Effector memory CD8-positive, alpha-beta T cell (primary cell): ENCODE measurements around the gene VAC14.
"Not testable (repeated sequence)": the region's sequence is repeated elsewhere in the genome, so short reads cannot be mapped to it uniquely, and the experiment has no call there.

ENCODE experiments used
- ATAC-seq: fragments of 150-1000 bp; cut with Tn5 transposase; replicated peaks from 2 replicates; pipeline ENCODE4 v1.10.0; 2021; ENCODE audit warnings: mild to moderate bottlenecking, moderate library complexity
- DNase-seq, 3 experiments: peaks; one replicate each; pipeline ENCODE4 v3.0.0; 2021
- H3K27ac Mint-ChIP-seq, 2 donors: one replicate each; pipeline ENCODE4 v1.8.0; 2022; ENCODE audit warnings: mild to moderate bottlenecking in 2 of 2, mixed read lengths in 2 of 2, moderate library complexity in 2 of 2
- H3K27me3 Mint-ChIP-seq, 2 donors: one replicate each; pipeline ENCODE4 v1.8.0; 2022; ENCODE audit warnings: mixed read lengths in 2 of 2
- H3K36me3 Mint-ChIP-seq: one replicate; pipeline ENCODE4 v1.8.0; 2022; ENCODE audit warnings: mild to moderate bottlenecking, moderate library complexity, mixed read lengths; ENCODE audit not compliant: insufficient read depth
- H3K4me1 Mint-ChIP-seq, 2 donors: one replicate each; pipeline ENCODE4 v1.8.0; 2022; ENCODE audit warnings: low read depth in 2 of 2, mixed read lengths in 2 of 2
- H3K4me3 Mint-ChIP-seq, 2 donors: one replicate each; pipeline ENCODE4 v1.8.0; 2022; ENCODE audit warnings: mild to moderate bottlenecking in 2 of 2, mixed read lengths in 2 of 2, moderate library complexity in 2 of 2
- H3K9me3 Mint-ChIP-seq, 2 donors: one replicate each; pipeline ENCODE4 v1.8.0; 2022; ENCODE audit warnings: mixed read lengths in 2 of 2
- total RNA-seq, 9 experiments: gene quantifications; one replicate each; lab custom pipeline; 2026; lab: John Stamatoyannopoulos, UW

Gene VAC14
- 39.1 to 74.3 (median 48.4) reads per million in 9 experiments for total RNA-seq

- peak; percentile 93 for ATAC-seq
- peaks cover 5% of the 10 kb centered on the region in 2 donors for H3K27me3 Mint-ChIP-seq
- H3K36me3 Mint-ChIP-seq = peaks cover 12% of the 10 kb centered on the region
- no peaks in the 10 kb centered on the region for H3K9me3 Mint-ChIP-seq
- peak; percentile 97 for DNase-seq
- H3K4me3 Mint-ChIP-seq = peak within 1 kb of the TSS; percentile 93 to 96
- peaks cover 14 to 39% of the 10 kb centered on the region in 2 donors for H3K4me1 Mint-ChIP-seq
- peak within 1 kb of the TSS; percentile 90 to 92 for H3K27ac Mint-ChIP-seq
Measured at GRCh38 chr16:70800781-70801480, at the start of gene VAC14. TSS of gene VAC14 (minus strand) at chr16:70801158. CDS start at chr16:70800900, 258 bp downstream.

- H3K9me3 Mint-ChIP-seq = not testable (repeated sequence)
Measured at GRCh38 chr16:70823498-70824118, 22.6 kb upstream of the VAC14 start.

GRCh38 chr16:70822734-70823133 is 21.8 kb upstream of the VAC14 start:
- not testable (repeated sequence) for H3K9me3 Mint-ChIP-seq, H3K36me3 Mint-ChIP-seq, H3K27ac Mint-ChIP-seq, H3K27me3 Mint-ChIP-seq, H3K4me3 Mint-ChIP-seq, H3K4me1 Mint-ChIP-seq, DNase-seq, ATAC-seq

More at GRCh38 chr16:70823498-70824118, 22.6 kb upstream of the VAC14 start:
- not testable (repeated sequence) for H3K27me3 Mint-ChIP-seq, H3K36me3 Mint-ChIP-seq, H3K27ac Mint-ChIP-seq, ATAC-seq, H3K4me3 Mint-ChIP-seq, H3K4me1 Mint-ChIP-seq, DNase-seq

- H3K9me3 Mint-ChIP-seq, ATAC-seq, H3K36me3 Mint-ChIP-seq, H3K4me1 Mint-ChIP-seq, DNase-seq, H3K27me3 Mint-ChIP-seq, H3K4me3 Mint-ChIP-seq, H3K27ac Mint-ChIP-seq: not testable (repeated sequence)
Measured at GRCh38 chr16:70818088-70818487, 17.1 kb upstream of the VAC14 start.

GRCh38 chr16:70809392-70810060 is 8.6 kb upstream of the VAC14 start:
- Mint-ChIP-seq H3K27me3 (peaks cover 22 to 43% of the 10 kb centered on the region in 2 donors), H3K4me3 (no peak overlapping the region), H3K4me1 (peaks cover 0 to under 1% of the 10 kb centered on the region in 2 donors), H3K9me3 (no peaks in the 10 kb centered on the region), H3K36me3 (no peaks in the 10 kb centered on the region), H3K27ac (no peak overlapping the region)
- no peak for ATAC-seq
- no peak for DNase-seq

GRCh38 chr16:70808371-70808770 is 7.4 kb upstream of the VAC14 start:
- no peak for DNase-seq
- no peaks in the 10 kb centered on the region for H3K9me3 Mint-ChIP-seq
- no peak overlapping the region for H3K27ac Mint-ChIP-seq
- H3K4me1 Mint-ChIP-seq = peaks cover 0 to 5% of the 10 kb centered on the region in 2 donors
- no peak overlapping the region for H3K4me3 Mint-ChIP-seq
- no peaks in the 10 kb centered on the region for H3K36me3 Mint-ChIP-seq
- H3K27me3 Mint-ChIP-seq = peaks cover 28 to 43% of the 10 kb centered on the region in 2 donors
- no peak for ATAC-seq

GRCh38 chr16:70805787-70806186 is 4.8 kb upstream of the VAC14 start:
- Mint-ChIP-seq H3K36me3 (peaks cover 7% of the 10 kb centered on the region), H3K4me1 (peaks cover 5 to 9% of the 10 kb centered on the region in 2 donors), H3K9me3 (no peaks in the 10 kb centered on the region), H3K4me3 (no peak overlapping the region), H3K27me3 (peaks cover 28 to 39% of the 10 kb centered on the region in 2 donors), H3K27ac (no peak overlapping the region)
- DNase-seq (no peak), ATAC-seq (no peak)

GRCh38 chr16:70805380-70805779 is 4.4 kb upstream of the VAC14 start:
- no peak for ATAC-seq
- Mint-ChIP-seq H3K36me3 (peaks cover 10% of the 10 kb centered on the region), H3K27ac (no peak overlapping the region), H3K4me1 (peaks cover 9 to 13% of the 10 kb centered on the region in 2 donors), H3K4me3 (no peak overlapping the region), H3K9me3 (no peaks in the 10 kb centered on the region), H3K27me3 (peaks cover 26 to 35% of the 10 kb centered on the region in 2 donors)
- no peak for DNase-seq

GRCh38 chr16:70804734-70805169 is 3.8 kb upstream of the VAC14 start:
- no peak overlapping the region for H3K27ac Mint-ChIP-seq
- ATAC-seq (no peak), DNase-seq (no peak)
- H3K9me3 Mint-ChIP-seq = no peaks in the 10 kb centered on the region
- H3K4me1 Mint-ChIP-seq = peaks cover 11 to 19% of the 10 kb centered on the region in 2 donors
- peaks cover 20 to 29% of the 10 kb centered on the region in 2 donors for H3K27me3 Mint-ChIP-seq
- H3K36me3 Mint-ChIP-seq = peaks cover 12% of the 10 kb centered on the region
- H3K4me3 Mint-ChIP-seq = no peak overlapping the region

- Mint-ChIP-seq H3K9me3 (no peaks in the 10 kb centered on the region), H3K27me3 (peaks cover 15 to 25% of the 10 kb centered on the region in 2 donors), H3K4me3 (peak overlapping the region in 1 of 2 donors; percentile 42), H3K36me3 (peaks cover 12% of the 10 kb centered on the region), H3K27ac (no peak overlapping the region), H3K4me1 (peaks cover 11 to 24% of the 10 kb centered on the region in 2 donors)
- DNase-seq (no peak), ATAC-seq (no peak)
Measured at GRCh38 chr16:70804153-70804733, 3.3 kb upstream of the VAC14 start.

GRCh38 chr16:70803319-70803718 is 2.4 kb upstream of the VAC14 start:
- H3K36me3 Mint-ChIP-seq = peaks cover 12% of the 10 kb centered on the region
- ATAC-seq = no peak
- no peaks in the 10 kb centered on the region for H3K9me3 Mint-ChIP-seq
- no peak overlapping the region for H3K27ac Mint-ChIP-seq
- no peak overlapping the region for H3K4me3 Mint-ChIP-seq
- no peak for DNase-seq
- peaks cover 14 to 30% of the 10 kb centered on the region in 2 donors for H3K4me1 Mint-ChIP-seq
- peaks cover 11 to 25% of the 10 kb centered on the region in 2 donors for H3K27me3 Mint-ChIP-seq

- Mint-ChIP-seq H3K27ac (peak overlapping the region; percentile 90 to 92), H3K36me3 (peaks cover 12% of the 10 kb centered on the region)
Measured at GRCh38 chr16:70801611-70802010, 653 bp upstream of the VAC14 start.

GRCh38 chr16:70800311-70800710 is 647 bp downstream of the VAC14 start:
- Mint-ChIP-seq H3K4me3 (peak overlapping the region; percentile 93 to 96), H3K36me3 (peaks cover 12% of the 10 kb centered on the region), H3K27ac (peak overlapping the region; percentile 90 to 92), H3K9me3 (no peaks in the 10 kb centered on the region), H3K4me1 (peaks cover 18 to 39% of the 10 kb centered on the region in 2 donors), H3K27me3 (peaks cover 4 to 5% of the 10 kb centered on the region in 2 donors)
- ATAC-seq (no peak), DNase-seq (peak in 1 of 3 experiments; percentile 6)

More at GRCh38 chr16:70801611-70802010, 653 bp upstream of the VAC14 start:
- H3K4me1 Mint-ChIP-seq = peaks cover 14 to 39% of the 10 kb centered on the region in 2 donors
- peak overlapping the region; percentile 93 to 96 for H3K4me3 Mint-ChIP-seq
- H3K27me3 Mint-ChIP-seq = peaks cover 5 to 10% of the 10 kb centered on the region in 2 donors
- H3K9me3 Mint-ChIP-seq = no peaks in the 10 kb centered on the region
- ATAC-seq = no peak
- no peak for DNase-seq
